Measurements from ENCODE around the gene MEG3. TPM values are rescaled to one million over a fixed set of nuclear protein-coding genes. Genes with fewer than 3 reads are reported as not detected.

MEG3 gene
- total and polyA plus RNA-seq, 7 donors = 3.5 to 168 (median 28.0) TPM

GRCh38 chr14:100854435-100854834, 28.5 kb downstream of the MEG3 start:
- no peaks in the 10 kb centered on the region for H3K36me3 ChIP-seq
- H3K9me3 ChIP-seq = no peaks in the 10 kb centered on the region
- no peak for DNase-seq
- TF ChIP-seq POLR2AphosphoS5 (IDR thresholded peaks at IDR 0.05) (no peak), CTCF (IDR thresholded peaks at IDR 0.05) (no peak), POLR2A (IDR thresholded peaks at IDR 0.05) (no peak), EP300 (IDR thresholded peaks at IDR 0.05) (no peak)
- no peaks in the 10 kb centered on the region for H3K4me1 ChIP-seq
- H3K27ac ChIP-seq = no peak overlapping the region
- intact Hi-C loops (cut with DNase I) = loop anchor here (10.0 kb wide), 1 partner anchor 380 kb away; no protein-coding TSS in a partner anchor
- H3K4me3 ChIP-seq = no peak overlapping the region
- H3K27me3 ChIP-seq = no peaks in the 10 kb centered on the region
- 94 to 96% methylated on average over 5 of the region's 5 CpGs for WGBS, 2 donors

GRCh38 chr14:100855256-100855930, 29.5 kb downstream of the MEG3 start:
- peaks cover 0 to 3% (median 0%) of the 10 kb centered on the region in 3 donors for H3K27me3 ChIP-seq
- intact Hi-C loops (cut with DNase I) = loop anchor here (10.0 kb wide), 1 partner anchor 379 kb away; no protein-coding TSS in a partner anchor
- H3K36me3 ChIP-seq = no peaks in the 10 kb centered on the region
- H3K27ac ChIP-seq = no peak overlapping the region
- H3K4me1 ChIP-seq = no peaks in the 10 kb centered on the region
- no peak for TF ChIP-seq POLR2AphosphoS5 (IDR thresholded peaks at IDR 0.05)
- no peak for TF ChIP-seq POLR2A (IDR thresholded peaks at IDR 0.05)
- no peak for TF ChIP-seq EP300 (IDR thresholded peaks at IDR 0.05)
- no peak for TF ChIP-seq CTCF (IDR thresholded peaks at IDR 0.05)
- H3K4me3 ChIP-seq = no peak overlapping the region
- DNase-seq = no peak
- 86 to 89% methylated on average over 18 of the region's 18 CpGs for WGBS, 2 donors
- H3K9me3 ChIP-seq = no peaks in the 10 kb centered on the region

- intact Hi-C loops (cut with DNase I) = loop anchor here (10.0 kb wide), 1 partner anchor 378 kb away; no protein-coding TSS in a partner anchor
- no peak overlapping the region for H3K4me3 ChIP-seq
- no peak overlapping the region for H3K27ac ChIP-seq
- H3K4me1 ChIP-seq = no peaks in the 10 kb centered on the region
- H3K9me3 ChIP-seq = no peaks in the 10 kb centered on the region
- DNase-seq = no peak
- H3K36me3 ChIP-seq = no peaks in the 10 kb centered on the region
- H3K27me3 ChIP-seq = peaks cover 0 to 9% (median 0%) of the 10 kb centered on the region in 3 donors
- 88 to 91% methylated on average over 20 of the region's 20 CpGs for WGBS, 2 donors
- no peak for TF ChIP-seq POLR2AphosphoS5 (IDR thresholded peaks at IDR 0.05)
- TF ChIP-seq EP300 (IDR thresholded peaks at IDR 0.05) = no peak
- no peak for TF ChIP-seq POLR2A (IDR thresholded peaks at IDR 0.05)
- no peak for TF ChIP-seq CTCF (IDR thresholded peaks at IDR 0.05)
Measured at GRCh38 chr14:100856056-100856950, 30.4 kb downstream of the MEG3 start.

GRCh38 chr14:100857233-100857922, 31.5 kb downstream of the MEG3 start:
- Histone ChIP-seq H3K4me3 (no peak overlapping the region), H3K4me1 (no peaks in the 10 kb centered on the region), H3K36me3 (no peaks in the 10 kb centered on the region), H3K9me3 (no peaks in the 10 kb centered on the region), H3K27me3 (peaks cover 0 to 11% (median 0%) of the 10 kb centered on the region in 3 donors), H3K27ac (no peak overlapping the region)
- WGBS, 2 donors = 74 to 76% methylated on average over 14 of the region's 14 CpGs
- TF ChIP-seq CTCF (IDR thresholded peaks at IDR 0.05) = no peak
- TF ChIP-seq POLR2A (IDR thresholded peaks at IDR 0.05) = no peak
- no peak for TF ChIP-seq POLR2AphosphoS5 (IDR thresholded peaks at IDR 0.05)
- no peak for TF ChIP-seq EP300 (IDR thresholded peaks at IDR 0.05)
- intact Hi-C loops (cut with DNase I) = loop anchor here (10.0 kb wide), 1 partner anchor 377 kb away; no protein-coding TSS in a partner anchor
- DNase-seq = no peak
